Measurements from ENCODE around the gene SSPN. TPM values are rescaled to one million over a fixed set of nuclear protein-coding genes. Genes with fewer than 3 reads are reported as not detected.

The SSPN gene
- total and polyA plus RNA-seq, 9 of the 15 experiments (the other 6 are each of a cell fraction or from before 2014, with no cell fraction given): 0.40 TPM; not detected in 8

DNA sequence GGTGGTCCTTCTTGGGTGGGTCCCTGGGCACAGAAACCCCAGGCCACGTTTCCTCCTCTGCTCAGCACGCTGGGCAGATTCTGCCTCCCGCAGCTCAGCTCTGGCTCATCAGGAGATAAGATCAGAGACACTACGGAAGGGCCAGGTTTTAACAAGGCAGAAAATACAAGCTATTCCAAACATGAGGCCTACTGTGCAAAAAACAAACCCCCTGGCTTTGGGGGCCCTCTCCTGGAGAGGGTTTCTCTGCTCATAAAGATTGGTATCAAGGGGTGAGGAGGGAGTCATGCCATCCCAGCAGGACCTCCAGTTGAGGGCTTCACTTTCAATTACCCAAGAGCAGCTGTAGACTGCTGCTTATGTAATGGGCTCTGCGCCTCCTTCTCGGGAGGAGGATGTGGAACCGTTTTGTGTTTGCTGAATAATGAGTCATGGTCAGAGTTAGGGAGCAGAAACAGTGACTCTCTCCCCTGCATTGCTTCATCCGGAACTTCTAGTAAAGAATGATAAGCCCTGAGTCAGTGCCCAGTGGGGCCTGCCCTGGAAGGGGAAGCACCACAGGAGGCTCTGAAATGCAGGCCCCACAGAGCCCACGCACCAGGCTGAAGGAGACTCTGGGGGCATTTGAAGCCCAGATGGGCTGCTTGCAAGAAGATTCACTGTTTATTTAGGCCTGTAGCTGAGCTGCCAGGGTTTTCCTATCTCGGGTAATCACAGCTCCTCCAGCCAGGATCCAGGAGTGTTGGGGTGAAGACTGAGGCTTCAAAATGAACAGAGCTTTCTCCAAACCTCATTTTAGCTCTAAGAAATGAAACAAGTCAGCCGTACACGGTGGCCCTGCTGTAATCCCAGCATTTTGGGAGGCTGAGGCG lies 79.3 kb downstream of the SSPN start (continued):
- TF ChIP-seq, protein P1, sequence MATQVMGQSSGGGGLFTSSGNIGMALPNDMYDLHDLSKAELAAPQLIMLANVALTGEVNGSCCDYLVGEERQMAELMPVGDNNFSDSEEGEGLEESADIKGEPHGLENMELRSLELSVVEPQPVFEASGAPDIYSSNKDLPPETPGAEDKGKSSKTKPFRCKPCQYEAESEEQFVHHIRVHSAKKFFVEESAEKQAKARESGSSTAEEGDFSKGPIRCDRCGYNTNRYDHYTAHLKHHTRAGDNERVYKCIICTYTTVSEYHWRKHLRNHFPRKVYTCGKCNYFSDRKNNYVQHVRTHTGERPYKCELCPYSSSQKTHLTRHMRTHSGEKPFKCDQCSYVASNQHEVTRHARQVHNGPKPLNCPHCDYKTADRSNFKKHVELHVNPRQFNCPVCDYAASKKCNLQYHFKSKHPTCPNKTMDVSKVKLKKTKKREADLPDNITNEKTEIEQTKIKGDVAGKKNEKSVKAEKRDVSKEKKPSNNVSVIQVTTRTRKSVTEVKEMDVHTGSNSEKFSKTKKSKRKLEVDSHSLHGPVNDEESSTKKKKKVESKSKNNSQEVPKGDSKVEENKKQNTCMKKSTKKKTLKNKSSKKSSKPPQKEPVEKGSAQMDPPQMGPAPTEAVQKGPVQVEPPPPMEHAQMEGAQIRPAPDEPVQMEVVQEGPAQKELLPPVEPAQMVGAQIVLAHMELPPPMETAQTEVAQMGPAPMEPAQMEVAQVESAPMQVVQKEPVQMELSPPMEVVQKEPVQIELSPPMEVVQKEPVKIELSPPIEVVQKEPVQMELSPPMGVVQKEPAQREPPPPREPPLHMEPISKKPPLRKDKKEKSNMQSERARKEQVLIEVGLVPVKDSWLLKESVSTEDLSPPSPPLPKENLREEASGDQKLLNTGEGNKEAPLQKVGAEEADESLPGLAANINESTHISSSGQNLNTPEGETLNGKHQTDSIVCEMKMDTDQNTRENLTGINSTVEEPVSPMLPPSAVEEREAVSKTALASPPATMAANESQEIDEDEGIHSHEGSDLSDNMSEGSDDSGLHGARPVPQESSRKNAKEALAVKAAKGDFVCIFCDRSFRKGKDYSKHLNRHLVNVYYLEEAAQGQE (IDR thresholded peaks at IDR 0.05; ENCODE audit: borderline replicate concordance): peak; percentile 36
- TF ChIP-seq, protein P1 (CRISPR knock-in tag; IDR thresholded peaks at IDR 0.05; ENCODE audit: low read depth): peak; percentile 63; the same call in 1 of the 2 replicates
- TF ChIP-seq CBX8 (IDR thresholded peaks at IDR 0.05; ENCODE audit: borderline replicate concordance, extremely low read depth, low read depth, low read length, poor library complexity, severe bottlenecking): no peak
- TF ChIP-seq, protein P2, sequence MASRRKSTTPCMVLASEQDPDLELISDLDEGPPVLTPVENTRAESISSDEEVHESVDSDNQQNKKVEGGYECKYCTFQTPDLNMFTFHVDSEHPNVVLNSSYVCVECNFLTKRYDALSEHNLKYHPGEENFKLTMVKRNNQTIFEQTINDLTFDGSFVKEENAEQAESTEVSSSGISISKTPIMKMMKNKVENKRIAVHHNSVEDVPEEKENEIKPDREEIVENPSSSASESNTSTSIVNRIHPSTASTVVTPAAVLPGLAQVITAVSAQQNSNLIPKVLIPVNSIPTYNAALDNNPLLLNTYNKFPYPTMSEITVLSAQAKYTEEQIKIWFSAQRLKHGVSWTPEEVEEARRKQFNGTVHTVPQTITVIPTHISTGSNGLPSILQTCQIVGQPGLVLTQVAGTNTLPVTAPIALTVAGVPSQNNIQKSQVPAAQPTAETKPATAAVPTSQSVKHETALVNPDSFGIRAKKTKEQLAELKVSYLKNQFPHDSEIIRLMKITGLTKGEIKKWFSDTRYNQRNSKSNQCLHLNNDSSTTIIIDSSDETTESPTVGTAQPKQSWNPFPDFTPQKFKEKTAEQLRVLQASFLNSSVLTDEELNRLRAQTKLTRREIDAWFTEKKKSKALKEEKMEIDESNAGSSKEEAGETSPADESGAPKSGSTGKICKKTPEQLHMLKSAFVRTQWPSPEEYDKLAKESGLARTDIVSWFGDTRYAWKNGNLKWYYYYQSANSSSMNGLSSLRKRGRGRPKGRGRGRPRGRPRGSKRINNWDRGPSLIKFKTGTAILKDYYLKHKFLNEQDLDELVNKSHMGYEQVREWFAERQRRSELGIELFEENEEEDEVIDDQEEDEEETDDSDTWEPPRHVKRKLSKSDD (conservative IDR thresholded peaks at IDR 0.05; ENCODE audit: low read length): no peak
- TF ChIP-seq ARNT (IDR thresholded peaks at IDR 0.05): no peak; a peak in 2 of 4 replicates
- TF ChIP-seq JUND (IDR thresholded peaks at IDR 0.05; ENCODE audit: borderline replicate concordance, low read depth, low read length): peak; percentile 98
- peak; percentile 98 for TF ChIP-seq JUND (tag; IDR thresholded peaks at IDR 0.05; ENCODE audit: borderline replicate concordance, low read depth, low read length)
- TF ChIP-seq EP300 (IDR thresholded peaks at IDR 0.05; ENCODE audit: low read length): peak; percentile 88
- TF ChIP-seq, protein P3, sequence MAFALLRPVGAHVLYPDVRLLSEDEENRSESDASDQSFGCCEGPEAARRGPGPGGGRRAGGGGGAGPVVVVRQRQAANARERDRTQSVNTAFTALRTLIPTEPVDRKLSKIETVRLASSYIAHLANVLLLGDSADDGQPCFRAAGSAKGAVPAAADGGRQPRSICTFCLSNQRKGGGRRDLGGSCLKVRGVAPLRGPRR (CRISPR knock-in tag; IDR thresholded peaks at IDR 0.05): no peak
- TF ChIP-seq, protein P4, sequence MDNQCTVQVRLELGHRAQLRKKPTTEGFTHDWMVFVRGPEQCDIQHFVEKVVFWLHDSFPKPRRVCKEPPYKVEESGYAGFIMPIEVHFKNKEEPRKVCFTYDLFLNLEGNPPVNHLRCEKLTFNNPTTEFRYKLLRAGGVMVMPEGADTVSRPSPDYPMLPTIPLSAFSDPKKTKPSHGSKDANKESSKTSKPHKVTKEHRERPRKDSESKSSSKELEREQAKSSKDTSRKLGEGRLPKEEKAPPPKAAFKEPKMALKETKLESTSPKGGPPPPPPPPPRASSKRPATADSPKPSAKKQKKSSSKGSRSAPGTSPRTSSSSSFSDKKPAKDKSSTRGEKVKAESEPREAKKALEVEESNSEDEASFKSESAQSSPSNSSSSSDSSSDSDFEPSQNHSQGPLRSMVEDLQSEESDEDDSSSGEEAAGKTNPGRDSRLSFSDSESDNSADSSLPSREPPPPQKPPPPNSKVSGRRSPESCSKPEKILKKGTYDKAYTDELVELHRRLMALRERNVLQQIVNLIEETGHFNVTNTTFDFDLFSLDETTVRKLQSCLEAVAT (IDR thresholded peaks at IDR 0.05): no peak
- TF ChIP-seq GTF2A2 (tag; IDR thresholded peaks at IDR 0.05): no peak
- TF ChIP-seq ZNF253 (CRISPR knock-in tag; conservative IDR thresholded peaks at IDR 0.05): no peak
- TF ChIP-seq NFYB (IDR thresholded peaks at IDR 0.05; ENCODE audit: extremely low read depth, insufficient read length): no peak
- peak; percentile 42; the same call in 1 of the 2 replicates for TF ChIP-seq MECOM (CRISPR knock-in tag; IDR thresholded peaks at IDR 0.05)

Data from K562 (cell line).